Activated T-cell treated with anti-CD3 and anti-CD28 coated beads, Interleukin-2, amount 50 U/mL, for 4 hours (primary cell): ENCODE data around the gene AP1M1. TPM values are rescaled to one million over a fixed set of nuclear protein-coding genes. Genes with fewer than 3 reads are reported as not detected.
A peak's percentile ranks its signal among the peaks of the same experiment; 100 is the strongest.

Source experiments
- ATAC-seq, 2 donors: fragments of 200-7000 bp; cut with Tn5 transposase; one replicate each; pipeline ENCODE4 v1.10.0; 2021
- DNase-seq: peaks from one replicate; pipeline ENCODE4 v3.0.0-alpha.2; 2020
- H3K27me3 Mint-ChIP-seq: one replicate; pipeline ENCODE4 v1.8.0; 2021; ENCODE audit warnings: low read depth, mixed read lengths
- H3K36me3 Mint-ChIP-seq: one replicate; pipeline ENCODE4 v1.8.0; 2022; ENCODE audit warnings: mixed read lengths; ENCODE audit not compliant: insufficient read depth
- H3K4me1 Mint-ChIP-seq: one replicate; pipeline ENCODE4 v1.8.0; 2021; ENCODE audit warnings: low read depth, mixed read lengths
- H3K4me3 Mint-ChIP-seq: one replicate; pipeline ENCODE4 v1.8.0; 2021; ENCODE audit warnings: mild to moderate bottlenecking, moderate library complexity, mixed read lengths
- H3K9me3 Mint-ChIP-seq: one replicate; pipeline ENCODE4 v1.8.0; 2021; ENCODE audit warnings: mixed read lengths
- total RNA-seq, 3 donors: library from RNA; stranded (reverse); gene quantifications; one replicate each; pipeline ENCODE4 v1.2.1, GENCODE V29; 2021

The AP1M1 gene
- total RNA-seq, 3 donors from 2014 or later: 93.4 to 109 (median 106) TPM

DNA sequence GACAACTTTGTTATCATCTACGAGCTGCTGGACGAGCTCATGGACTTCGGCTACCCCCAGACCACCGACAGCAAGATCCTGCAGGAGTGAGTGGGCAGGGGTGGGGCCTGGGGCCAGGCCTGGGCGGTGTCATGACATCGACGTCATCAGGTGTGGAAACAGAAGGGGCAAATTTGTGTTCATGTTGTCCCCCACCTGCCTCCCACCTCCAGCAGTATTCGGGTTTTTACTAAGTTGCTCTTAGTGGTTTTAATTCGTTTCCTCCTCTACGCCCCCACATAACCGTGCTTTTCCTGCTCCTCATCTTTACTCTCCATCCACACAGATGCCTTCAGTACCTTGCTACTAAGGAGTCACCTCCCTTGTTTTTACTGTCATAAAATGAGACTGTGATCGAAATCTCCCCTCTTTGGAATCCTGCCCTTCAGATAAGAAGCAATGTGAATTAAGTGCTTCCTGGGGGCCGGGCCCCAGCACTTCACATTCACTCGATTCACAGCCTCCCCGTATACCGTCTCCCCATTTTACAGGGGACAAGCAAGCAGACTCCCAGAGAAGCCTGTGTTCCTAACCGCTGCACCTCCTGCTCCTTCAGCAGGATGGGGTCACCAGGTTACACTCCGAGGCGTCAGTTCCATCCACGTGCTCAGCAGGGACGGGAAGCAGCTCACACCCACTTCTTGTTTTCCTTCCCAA lies 10.5 kb downstream of the AP1M1 start:
- ATAC-seq (peak; percentile 52 to 64), DNase-seq (no peak)
- Mint-ChIP-seq H3K36me3 (peaks cover 46% of the 10 kb centered on the region), H3K27me3 (no peaks in the 10 kb centered on the region), H3K4me3 (peak overlapping the region; percentile 2), H3K9me3 (no peaks in the 10 kb centered on the region), H3K4me1 (peaks cover 40% of the 10 kb centered on the region)

DNA sequence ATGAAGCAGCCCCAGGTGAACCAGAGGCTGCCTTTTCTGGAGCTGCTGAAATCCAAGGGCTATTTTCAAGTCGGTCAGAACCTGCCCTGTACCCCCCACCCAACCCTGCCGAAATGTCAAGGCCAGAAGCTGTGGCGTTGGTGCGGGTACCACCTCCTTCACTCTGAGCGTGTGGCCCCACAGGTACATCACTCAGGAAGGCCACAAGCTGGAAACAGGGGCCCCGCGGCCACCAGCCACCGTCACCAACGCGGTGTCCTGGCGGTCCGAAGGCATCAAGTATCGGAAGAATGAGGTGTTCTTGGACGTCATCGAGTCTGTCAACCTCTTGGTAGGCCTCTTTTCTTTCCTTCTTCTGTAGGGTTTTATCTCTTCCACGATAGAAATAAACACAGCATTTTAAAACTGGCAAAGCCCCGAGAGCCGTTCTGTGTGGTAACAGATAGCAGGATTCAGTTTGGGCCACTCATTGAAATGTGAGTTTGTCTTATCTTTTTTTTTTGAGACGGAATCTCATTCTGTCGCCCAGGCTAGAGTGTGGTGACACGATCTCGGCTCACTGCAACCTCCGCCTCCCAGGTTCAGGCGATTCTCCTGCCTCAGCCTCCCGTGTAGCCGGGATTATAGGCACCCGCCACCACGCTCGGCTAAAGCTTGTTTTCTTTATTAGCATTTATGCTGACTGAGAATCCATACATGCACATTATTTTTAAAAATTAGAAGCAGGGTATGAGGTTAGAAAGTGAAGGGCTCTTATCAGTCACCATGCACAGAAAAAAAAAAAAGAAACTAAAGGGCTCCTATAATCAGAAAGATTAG lies 11.3 kb downstream of the AP1M1 start:
- no peaks in the 10 kb centered on the region for H3K27me3 Mint-ChIP-seq
- peaks cover 43% of the 10 kb centered on the region for H3K4me1 Mint-ChIP-seq
- H3K36me3 Mint-ChIP-seq: peaks cover 45% of the 10 kb centered on the region
- DNase-seq (no peak), ATAC-seq (no peak)
- H3K4me3 Mint-ChIP-seq: no peak overlapping the region
- no peaks in the 10 kb centered on the region for H3K9me3 Mint-ChIP-seq

- DNase-seq (no peak), ATAC-seq (no peak)
- H3K4me1 Mint-ChIP-seq: peaks cover 47% of the 10 kb centered on the region
- no peaks in the 10 kb centered on the region for H3K9me3 Mint-ChIP-seq
- no peak overlapping the region for H3K4me3 Mint-ChIP-seq
- peaks cover 45% of the 10 kb centered on the region for H3K36me3 Mint-ChIP-seq
- H3K27me3 Mint-ChIP-seq: no peaks in the 10 kb centered on the region
Observed at GRCh38 chr19:16210168-16210567, 12.5 kb downstream of the AP1M1 start.

DNA sequence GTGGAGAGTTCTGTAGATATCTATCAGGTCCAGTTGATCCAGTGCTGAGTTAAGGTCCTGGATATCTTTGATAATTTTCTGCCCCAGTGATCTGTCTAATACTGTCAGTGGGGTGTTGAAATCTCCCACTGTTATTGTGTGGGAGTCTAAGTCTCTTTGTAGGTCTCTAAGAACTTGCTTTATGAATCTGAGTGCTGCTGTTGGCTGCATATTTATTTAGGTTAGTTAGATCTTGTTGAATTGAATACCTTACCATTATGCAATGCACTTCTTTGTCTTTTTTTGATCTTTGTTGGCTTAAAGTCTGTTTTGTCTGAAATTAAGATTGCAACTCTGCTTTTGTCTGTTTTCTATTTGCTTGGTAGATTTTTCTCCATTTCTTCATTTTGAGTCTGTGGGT lies 15.4 kb downstream of the AP1M1 start:
- H3K4me1 Mint-ChIP-seq: peaks cover 60% of the 10 kb centered on the region
- H3K27me3 Mint-ChIP-seq: no peaks in the 10 kb centered on the region
- DNase-seq (no peak), ATAC-seq (no peak)
- H3K9me3 Mint-ChIP-seq: no peaks in the 10 kb centered on the region
- H3K36me3 Mint-ChIP-seq: peaks cover 55% of the 10 kb centered on the region
- H3K4me3 Mint-ChIP-seq: peak overlapping the region; percentile 42

GRCh38 chr19:16216744-16217670 lies 19.3 kb downstream of the AP1M1 start:
- H3K9me3 Mint-ChIP-seq: peaks cover 14% of the 10 kb centered on the region
- peaks cover 57% of the 10 kb centered on the region for H3K4me1 Mint-ChIP-seq
- H3K36me3 Mint-ChIP-seq: peaks cover 57% of the 10 kb centered on the region
- DNase-seq (no peak), ATAC-seq (peak; percentile 48 to 60)
- peak overlapping the region; percentile 63 for H3K4me3 Mint-ChIP-seq
- no peaks in the 10 kb centered on the region for H3K27me3 Mint-ChIP-seq

- H3K4me1 Mint-ChIP-seq: peaks cover 49% of the 10 kb centered on the region
- H3K36me3 Mint-ChIP-seq: peaks cover 54% of the 10 kb centered on the region
- no peak for ATAC-seq
- H3K9me3 Mint-ChIP-seq: peaks cover 14% of the 10 kb centered on the region
- H3K4me3 Mint-ChIP-seq: no peak overlapping the region
- no peak for DNase-seq
- no peaks in the 10 kb centered on the region for H3K27me3 Mint-ChIP-seq
Observed at GRCh38 chr19:16217716-16218451, 20.2 kb downstream of the AP1M1 start.

- Mint-ChIP-seq H3K9me3 (peaks cover 14% of the 10 kb centered on the region), H3K27me3 (no peaks in the 10 kb centered on the region), H3K36me3 (peaks cover 55% of the 10 kb centered on the region), H3K4me1 (peaks cover 42% of the 10 kb centered on the region), H3K4me3 (no peak overlapping the region)
- ATAC-seq (no peak), DNase-seq (no peak)
Observed at GRCh38 chr19:16218851-16219250, 21.1 kb downstream of the AP1M1 start.

DNA sequence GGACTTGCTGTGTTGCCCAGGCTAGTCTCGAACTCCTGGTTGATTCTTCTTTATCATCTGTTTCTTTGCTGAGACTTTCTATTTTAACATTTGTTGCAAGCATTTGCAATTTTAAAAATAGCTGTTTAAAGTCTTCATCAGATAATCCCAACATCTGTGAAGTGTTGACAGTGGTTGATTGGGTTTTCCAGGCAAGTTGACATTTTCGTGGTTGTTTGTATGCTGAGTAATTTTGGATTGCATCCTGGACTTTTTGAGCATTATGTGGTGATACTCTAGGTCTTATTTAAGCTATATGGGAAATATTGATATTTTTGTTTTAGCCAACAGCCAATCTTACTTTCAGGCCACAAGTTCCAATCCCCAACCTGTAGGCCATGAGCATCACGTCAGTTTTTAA lies 25.1 kb downstream of the AP1M1 start:
- Mint-ChIP-seq H3K36me3 (peaks cover 49% of the 10 kb centered on the region), H3K27me3 (no peaks in the 10 kb centered on the region), H3K4me3 (no peak overlapping the region), H3K4me1 (peaks cover 15% of the 10 kb centered on the region), H3K9me3 (peaks cover 14% of the 10 kb centered on the region)
- ATAC-seq (no peak), DNase-seq (no peak)

- no peak for ATAC-seq
- H3K27me3 Mint-ChIP-seq: no peaks in the 10 kb centered on the region
- H3K36me3 Mint-ChIP-seq: peaks cover 42% of the 10 kb centered on the region
- no peak for DNase-seq
- no peak overlapping the region for H3K4me3 Mint-ChIP-seq
- peaks cover 6% of the 10 kb centered on the region for H3K4me1 Mint-ChIP-seq
- H3K9me3 Mint-ChIP-seq: peaks cover 12% of the 10 kb centered on the region
Observed at GRCh38 chr19:16223746-16224145, 26.0 kb downstream of the AP1M1 start.

DNA sequence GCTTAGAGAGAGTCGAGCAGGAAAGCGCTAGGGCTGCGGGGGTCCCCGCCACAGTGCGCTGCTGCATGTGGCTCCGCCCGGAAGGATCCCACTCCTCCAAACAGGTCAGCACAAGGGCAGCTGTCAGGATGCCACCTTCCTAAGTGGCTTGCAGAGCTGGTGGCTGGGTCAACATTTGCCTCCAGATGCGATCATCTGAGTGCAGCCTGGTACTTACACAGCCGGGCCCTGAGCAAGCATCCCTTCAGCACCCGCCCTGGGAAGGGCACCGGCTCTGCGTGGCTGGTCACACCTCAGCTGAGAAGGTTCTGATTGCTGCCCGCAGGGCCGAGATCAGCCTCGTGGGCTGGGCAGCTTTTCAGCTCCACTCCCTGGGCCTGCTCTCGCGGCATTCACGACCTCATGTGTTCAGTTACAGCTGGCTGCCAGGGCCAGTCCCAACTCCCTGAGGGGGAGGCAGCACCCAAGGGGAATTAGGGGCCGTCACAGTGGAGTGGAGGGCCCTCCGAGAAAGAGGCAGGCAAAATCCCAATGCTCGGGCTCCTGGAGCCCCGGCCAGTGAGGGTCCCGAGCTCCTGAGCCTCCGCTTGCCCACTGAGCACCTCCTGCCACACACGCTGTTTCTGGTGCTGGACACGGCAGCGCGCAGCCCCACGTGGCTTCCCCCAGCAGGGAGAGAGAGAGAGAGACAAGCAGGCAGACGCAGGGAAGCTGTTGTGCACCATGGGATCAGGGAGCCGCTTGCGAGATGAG lies 26.8 kb downstream of the AP1M1 start:
- Mint-ChIP-seq H3K27me3 (no peaks in the 10 kb centered on the region), H3K9me3 (peaks cover 8% of the 10 kb centered on the region), H3K36me3 (peaks cover 38% of the 10 kb centered on the region), H3K4me1 (peaks cover 2% of the 10 kb centered on the region), H3K4me3 (no peak overlapping the region)
- no peak for ATAC-seq
- DNase-seq: no peak

DNA sequence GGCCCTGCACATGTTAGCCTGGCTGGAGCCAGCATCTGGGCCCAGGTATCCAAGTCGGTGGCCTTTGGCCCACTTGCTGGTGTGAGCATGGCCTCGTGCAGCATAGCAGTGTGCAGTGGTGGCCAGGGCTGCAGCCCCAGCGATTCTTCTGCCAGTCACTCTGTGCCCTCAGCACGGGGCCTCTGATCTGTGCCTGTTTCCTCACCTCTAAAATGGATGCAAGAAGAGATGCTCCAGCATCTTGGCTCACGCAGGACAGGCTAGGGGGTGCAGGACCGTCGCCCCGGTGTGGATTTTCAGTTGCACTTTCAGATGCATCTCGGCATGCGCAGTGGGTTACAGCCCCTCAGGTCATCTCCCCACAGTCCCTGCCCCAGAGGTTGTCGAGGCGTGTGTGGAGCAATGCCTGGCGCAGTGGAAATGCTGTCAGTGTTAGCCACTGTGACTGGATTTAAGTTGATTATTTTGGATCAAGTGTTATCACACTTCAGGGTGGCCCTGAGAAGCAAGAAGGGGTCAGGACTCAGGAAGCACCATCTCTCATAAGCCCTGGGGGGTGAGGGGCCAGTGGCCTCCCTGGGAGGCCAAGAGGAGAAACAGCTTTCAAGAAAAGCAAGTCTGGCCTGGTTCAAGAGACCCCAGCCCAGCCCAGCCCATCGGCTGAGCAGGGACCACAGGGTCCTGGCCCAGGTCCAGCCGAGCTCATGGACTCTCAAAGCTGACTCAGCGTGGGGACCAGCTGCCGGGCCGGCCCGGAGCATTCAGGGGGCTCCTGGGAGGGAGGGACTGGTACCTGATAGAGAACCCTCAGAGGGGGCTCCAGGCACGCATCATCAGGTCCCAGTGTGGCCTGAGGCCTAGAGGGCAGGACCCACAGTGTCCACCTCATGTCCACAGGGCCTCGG lies 27.8 kb downstream of the AP1M1 start:
- Mint-ChIP-seq H3K4me1 (no peaks in the 10 kb centered on the region), H3K9me3 (peaks cover 4% of the 10 kb centered on the region), H3K36me3 (peaks cover 37% of the 10 kb centered on the region), H3K4me3 (no peak overlapping the region), H3K27me3 (no peaks in the 10 kb centered on the region)
- ATAC-seq (no peak), DNase-seq (no peak)

- DNase-seq (no peak), ATAC-seq (no peak)
- H3K27me3 Mint-ChIP-seq: no peaks in the 10 kb centered on the region
- H3K9me3 Mint-ChIP-seq: no peaks in the 10 kb centered on the region
- H3K4me1 Mint-ChIP-seq: no peaks in the 10 kb centered on the region
- no peak overlapping the region for H3K4me3 Mint-ChIP-seq
- H3K36me3 Mint-ChIP-seq: peaks cover 33% of the 10 kb centered on the region
Observed at GRCh38 chr19:16226184-16226591, 28.5 kb downstream of the AP1M1 start.
